ENCODE results near the gene MOB3A. TPM values are rescaled to one million over a fixed set of nuclear protein-coding genes. Genes with fewer than 3 reads are reported as not detected.

Gene MOB3A
- polyA plus RNA-seq, 10 donors: 13.5 to 19.9 (median 15.6) TPM

- no peak for DNase-seq
Measured at GRCh38 chr19:2126879-2127518, 30.9 kb upstream of the MOB3A start.

GRCh38 chr19:2123682-2124387 lies 27.7 kb upstream of the MOB3A start:
- DNase-seq: no peak

GRCh38 chr19:2122982-2123381 lies 26.9 kb upstream of the MOB3A start:
- no peak for DNase-seq

- no peak for DNase-seq
Measured at GRCh38 chr19:2122251-2122650, 26.1 kb upstream of the MOB3A start.

GRCh38 chr19:2121416-2122051 lies 25.4 kb upstream of the MOB3A start:
- DNase-seq: no peak

GRCh38 chr19:2120821-2121220 lies 24.7 kb upstream of the MOB3A start:
- no peak for DNase-seq

GRCh38 chr19:2119921-2120785 lies 24.0 kb upstream of the MOB3A start:
- no peak for DNase-seq

- no peak for DNase-seq
Measured at GRCh38 chr19:2118438-2118837, 22.3 kb upstream of the MOB3A start.

GRCh38 chr19:2117215-2117960 lies 21.3 kb upstream of the MOB3A start:
- DNase-seq: no peak

- no peak for DNase-seq
Measured at GRCh38 chr19:2116507-2116906, 20.4 kb upstream of the MOB3A start.

- DNase-seq: no peak
Measured at GRCh38 chr19:2115911-2116426, 19.8 kb upstream of the MOB3A start.

- no peak for DNase-seq
Measured at GRCh38 chr19:2115324-2115723, 19.2 kb upstream of the MOB3A start.

GRCh38 chr19:2114821-2115220 lies 18.7 kb upstream of the MOB3A start:
- DNase-seq: no peak

GRCh38 chr19:2114218-2114617 lies 18.1 kb upstream of the MOB3A start:
- no peak for DNase-seq

GRCh38 chr19:2113439-2114211 lies 17.5 kb upstream of the MOB3A start:
- DNase-seq: no peak

GRCh38 chr19:2112516-2113320 lies 16.6 kb upstream of the MOB3A start:
- no peak for DNase-seq

- no peak for DNase-seq
Measured at GRCh38 chr19:2111886-2112285, 15.8 kb upstream of the MOB3A start.

GRCh38 chr19:2111425-2111824 lies 15.3 kb upstream of the MOB3A start:
- DNase-seq: no peak

- DNase-seq: no peak
Measured at GRCh38 chr19:2110822-2111221, 14.7 kb upstream of the MOB3A start.

All from muscle of back (tissue), 11 donors.